HG03432 (cell line): ENCODE data around the gene WDFY4.

Experiments used
- ATAC-seq: cut with Tn5 transposase; IDR thresholded peaks from one replicate; pipeline ENCODE4 v1.9.1; 2021; ENCODE audit warnings: mild to moderate bottlenecking, moderate library complexity; ENCODE audit not compliant: unreplicated experiment

Gene WDFY4

DNA sequence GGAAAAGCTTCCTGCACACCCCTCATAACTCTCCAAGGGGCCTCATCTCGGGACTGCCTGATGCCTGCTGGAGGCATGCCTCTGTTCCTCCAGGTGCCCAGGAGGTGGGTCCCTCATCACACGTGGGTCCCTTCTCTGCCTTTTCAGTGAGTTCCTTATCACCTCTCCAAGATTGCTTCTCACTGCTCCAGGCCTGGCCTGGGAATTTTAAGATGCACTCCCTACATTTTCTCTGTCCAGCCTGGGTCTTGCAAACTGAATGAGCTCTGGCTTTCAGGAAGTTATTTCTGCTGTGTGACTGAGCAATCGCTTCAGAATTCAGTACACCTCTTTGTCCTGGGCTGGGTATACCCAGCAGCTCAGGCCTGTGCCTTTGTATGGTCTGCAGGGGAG, 211.1 kb downstream of the WDFY4 start:
- ATAC-seq: no peak

DNA sequence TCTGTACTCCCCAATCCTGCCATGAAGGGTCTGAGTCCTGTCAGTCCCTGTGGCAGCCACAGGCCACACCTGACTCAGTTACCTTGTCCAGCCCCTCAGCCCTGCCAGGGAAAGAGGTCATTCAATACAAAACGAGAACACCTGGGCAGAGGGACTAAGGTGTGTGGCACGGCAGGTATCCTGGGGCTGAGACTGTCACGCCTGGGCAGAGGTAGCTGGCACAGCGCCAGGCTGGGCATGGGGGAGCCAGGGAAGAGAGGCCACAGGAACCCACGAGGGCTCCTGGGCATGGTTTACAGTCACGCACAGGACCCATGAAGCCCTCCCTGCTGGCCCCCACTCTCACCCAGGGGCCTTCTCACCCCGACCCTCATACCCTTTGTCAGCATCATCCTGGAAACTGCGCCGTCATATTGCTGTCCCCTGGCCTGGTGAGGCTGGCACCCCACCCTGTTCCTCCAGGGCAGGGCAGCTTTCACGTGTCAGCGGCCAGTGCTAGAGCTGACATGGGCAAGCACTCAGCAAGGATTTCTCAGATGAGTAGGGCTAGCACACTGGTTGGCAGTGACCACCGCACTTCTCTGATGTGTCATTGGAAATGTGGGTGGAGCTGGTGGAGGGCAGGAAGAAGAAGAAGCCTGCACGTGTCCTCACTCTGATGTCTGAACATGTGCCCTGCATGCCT, 212.2 kb downstream of the WDFY4 start:
- no peak for ATAC-seq

DNA sequence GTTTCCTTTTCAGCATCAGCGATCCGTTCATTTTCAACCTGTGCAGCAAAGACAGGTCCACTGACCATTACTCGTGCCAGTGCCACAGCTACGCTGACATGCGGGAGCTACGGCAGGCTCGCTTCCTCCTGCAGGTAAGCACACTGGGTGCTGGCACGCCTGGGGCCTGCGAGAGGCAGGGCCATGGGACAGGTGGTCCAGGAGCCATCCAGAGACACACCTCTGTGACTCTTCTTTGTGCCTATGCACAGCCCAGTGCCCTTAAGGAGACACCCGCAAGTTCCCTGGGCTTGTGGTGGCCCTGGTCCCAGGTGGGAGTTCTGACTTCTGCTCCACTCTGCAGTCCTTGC, 212.7 kb downstream of the WDFY4 start:
- no peak for ATAC-seq

DNA sequence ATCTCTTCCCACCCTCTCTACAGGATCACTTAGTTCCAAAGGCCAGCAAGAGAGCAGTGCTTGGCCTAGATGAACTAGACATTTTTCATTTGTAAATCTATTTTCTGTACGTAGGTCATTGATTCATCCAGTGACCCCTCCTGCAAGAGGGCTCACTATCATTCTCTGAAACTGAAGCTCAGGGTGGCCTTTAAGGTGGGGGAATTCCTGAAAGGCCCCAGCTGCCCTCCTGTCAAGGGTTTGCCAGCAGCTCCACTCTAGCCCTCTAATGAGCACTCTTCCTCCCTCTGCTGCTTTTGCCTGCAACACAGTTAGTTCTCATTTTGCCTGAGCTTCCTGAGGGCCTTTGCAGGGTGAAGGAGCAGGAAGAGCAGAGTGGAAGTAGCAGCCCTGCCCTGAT, 213.8 kb downstream of the WDFY4 start:
- no peak for ATAC-seq

DNA sequence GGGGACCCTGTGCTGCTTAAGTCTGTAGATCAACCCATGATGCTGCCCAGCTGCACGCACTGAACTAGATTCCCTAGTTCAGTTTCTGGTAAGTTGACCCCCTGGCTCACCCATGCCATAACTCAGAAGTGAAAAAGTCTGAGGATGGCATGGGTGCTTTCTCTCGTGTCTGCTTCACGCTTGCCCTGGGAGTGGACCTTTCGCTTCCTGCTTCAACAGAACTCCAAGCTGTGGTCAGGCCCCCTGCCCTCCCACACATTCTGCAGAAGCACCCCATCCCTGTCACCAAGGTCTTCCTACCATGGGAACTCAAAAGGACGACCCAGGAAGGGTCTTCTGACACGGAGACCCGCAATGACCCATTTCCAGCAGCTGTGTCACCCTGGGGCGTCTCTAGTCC, 215.1 kb downstream of the WDFY4 start:
- ATAC-seq: no peak

DNA sequence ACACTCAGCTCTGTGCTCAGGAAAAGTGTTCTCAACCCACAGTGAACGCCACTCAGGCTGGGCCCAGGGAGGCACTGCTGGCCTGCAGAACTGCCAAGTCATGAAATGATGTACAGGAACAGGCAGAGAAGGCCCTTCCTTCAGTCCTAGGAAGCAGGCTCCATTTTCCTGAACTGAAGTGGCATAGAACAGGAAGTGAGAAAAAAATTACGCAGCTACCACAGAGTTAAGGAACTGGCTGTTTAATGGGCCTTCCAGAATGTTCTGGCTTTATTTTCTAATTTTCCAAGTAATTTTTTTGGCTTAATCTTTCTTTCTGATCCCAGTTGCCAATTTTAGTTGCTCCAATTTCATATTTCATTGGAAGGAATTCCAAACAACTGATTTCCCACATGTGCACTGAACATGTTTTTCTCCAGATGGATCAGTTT, 215.7 kb downstream of the WDFY4 start:
- no peak for ATAC-seq

DNA sequence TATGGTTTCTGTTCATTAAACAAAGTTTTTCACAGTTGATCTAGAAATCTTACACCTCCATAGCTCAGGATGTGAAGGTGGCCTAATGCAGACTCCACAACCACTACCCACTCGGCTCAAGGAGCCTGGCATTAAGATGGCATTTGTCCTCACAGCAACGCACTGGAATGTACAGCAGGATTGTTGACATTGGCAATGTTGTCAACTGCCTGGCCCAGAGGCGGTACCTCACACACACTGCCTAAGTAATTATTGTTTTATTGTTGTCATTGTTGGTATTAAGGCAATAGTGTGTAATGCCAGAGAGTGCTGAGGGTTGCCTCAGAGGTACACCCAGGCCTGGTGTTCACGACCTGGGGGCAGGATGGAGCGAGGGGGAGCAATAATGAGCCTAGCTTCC, 216.6 kb downstream of the WDFY4 start:
- ATAC-seq: no peak

DNA sequence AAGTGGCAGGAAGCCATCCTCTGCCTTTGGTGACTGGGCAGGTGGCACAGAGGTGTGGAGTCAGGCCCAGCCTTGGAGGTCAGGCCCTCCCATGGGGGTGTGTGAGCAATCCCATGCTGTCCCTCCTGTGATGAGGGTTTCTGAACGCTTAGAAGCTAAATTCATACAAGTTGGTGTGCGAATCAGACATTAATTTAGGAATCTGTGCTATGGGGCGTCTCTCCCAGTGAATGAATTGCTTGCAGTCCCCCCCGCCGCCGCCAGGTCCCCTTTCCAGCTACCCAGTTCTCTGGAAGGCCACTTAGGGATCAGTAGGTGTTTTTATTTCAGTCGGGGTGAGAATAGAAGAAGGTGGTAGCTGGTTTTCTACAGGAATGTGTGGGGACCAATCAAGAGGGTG, 217.4 kb downstream of the WDFY4 start:
- no peak for ATAC-seq

DNA sequence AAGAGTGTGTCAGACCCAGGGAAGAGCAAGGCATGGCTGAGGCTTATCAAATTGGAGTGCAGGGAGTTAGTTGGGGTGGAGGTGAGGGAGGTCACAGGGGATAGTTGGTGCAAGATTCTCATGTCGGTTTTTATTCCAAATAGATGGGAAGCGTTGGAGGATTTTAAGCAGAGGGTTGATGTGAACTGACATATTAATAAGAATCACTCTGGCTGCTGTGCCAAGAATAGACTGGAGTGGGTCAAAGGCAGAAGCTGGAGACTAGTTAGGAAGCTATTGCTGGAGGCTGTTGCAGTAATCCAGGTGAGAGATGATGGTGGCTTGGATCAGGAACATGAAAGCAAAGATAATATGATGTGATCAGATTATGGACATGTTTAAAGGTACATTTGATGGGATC, 218.5 kb downstream of the WDFY4 start:
- ATAC-seq: no peak

DNA sequence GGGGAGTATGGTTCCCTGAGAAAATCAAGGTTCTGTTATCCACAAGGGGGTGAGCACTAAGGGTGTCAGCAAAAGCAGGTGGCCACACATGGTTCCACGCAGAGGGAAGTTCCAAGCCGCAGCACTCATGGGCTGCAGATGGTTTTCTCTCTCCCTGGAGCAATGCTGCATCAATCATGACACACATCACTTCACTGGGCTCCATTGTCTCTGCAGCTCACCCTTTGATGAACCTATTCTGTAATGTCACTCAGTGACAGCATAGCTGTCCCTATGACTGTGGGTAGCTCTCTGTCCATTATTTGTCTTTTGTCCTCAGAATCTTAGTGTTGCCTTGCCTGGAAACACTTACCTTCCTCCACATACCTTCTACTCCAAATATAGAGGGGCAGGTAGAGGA, 220.2 kb downstream of the WDFY4 start:
- ATAC-seq: no peak

DNA sequence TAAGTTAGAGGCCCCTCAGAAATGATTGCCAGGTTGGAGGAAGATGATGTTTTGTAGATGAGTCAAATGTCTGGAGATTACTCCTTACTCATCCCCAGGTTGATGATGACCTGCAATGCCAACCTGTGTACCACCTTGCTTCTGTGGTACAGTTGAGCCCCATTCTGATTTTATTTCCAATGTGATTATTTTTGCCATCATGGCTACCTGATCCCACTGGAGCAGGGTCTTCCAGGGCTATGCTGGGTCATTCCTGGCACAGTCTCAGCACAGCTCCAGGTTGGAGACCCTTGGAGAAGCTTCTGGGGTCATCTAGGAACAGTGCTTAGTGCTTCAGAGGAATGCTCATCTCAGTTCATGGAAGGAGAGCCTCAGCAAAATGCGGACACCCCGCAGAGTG, 220.6 kb downstream of the WDFY4 start:
- no peak for ATAC-seq

DNA sequence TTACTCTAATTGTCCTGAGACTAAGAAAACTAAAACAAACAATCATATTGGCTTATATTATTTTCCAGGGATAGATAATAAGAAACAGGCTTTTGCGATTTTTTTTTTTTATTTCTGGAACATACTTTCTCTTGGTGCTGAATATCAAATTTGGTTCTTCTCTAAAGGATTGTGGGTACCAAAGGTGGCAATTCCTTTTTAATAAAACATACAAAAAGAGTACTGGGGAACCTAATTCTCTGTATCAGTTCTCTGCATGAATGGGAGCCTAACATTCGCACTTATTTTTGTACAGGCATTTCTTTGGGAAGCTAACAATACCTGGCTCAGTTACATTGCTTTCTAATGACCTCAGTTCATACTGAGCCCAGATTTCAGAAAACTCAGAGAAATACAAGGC, 222.2 kb downstream of the WDFY4 start:
- ATAC-seq: no peak

DNA sequence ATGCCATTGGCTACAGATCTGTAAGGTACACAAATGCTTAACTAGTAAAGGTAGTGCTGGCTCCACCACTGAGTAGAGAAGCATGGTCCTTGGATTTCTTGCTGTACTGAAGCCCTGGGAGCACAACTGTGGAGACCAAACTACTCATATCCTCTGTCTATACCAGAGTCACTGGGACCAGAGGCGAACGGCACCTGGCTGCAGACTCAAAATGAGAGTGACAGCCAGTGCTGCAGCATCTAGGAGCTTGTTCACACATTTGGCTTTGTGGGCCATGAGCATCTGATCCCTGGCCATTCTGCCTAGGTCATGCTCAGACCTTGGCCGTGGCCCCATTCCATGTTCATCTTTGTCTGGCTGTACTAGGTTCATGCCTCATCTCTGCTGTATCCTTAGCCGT, 223.1 kb downstream of the WDFY4 start:
- no peak for ATAC-seq

DNA sequence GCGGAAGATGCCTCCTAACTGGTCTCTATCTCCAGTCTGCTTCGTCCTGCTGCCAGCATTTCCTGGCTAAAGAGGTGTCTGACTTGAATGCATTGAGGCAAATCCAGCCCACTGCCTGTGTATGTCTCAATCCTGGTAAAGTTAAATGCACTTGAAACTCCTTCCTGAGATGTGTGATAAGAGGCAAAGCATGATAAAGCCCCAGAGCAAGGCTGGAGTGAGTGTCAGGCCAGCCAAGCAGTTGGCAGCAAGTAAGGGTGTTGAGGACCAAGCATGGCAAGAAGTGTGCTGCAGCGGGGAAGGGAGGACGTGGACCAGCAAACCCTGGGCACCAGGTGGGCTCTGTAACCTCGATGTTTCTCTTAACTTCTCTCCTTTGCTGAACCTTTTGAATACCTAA, 225.9 kb downstream of the WDFY4 start:
- ATAC-seq: no peak

DNA sequence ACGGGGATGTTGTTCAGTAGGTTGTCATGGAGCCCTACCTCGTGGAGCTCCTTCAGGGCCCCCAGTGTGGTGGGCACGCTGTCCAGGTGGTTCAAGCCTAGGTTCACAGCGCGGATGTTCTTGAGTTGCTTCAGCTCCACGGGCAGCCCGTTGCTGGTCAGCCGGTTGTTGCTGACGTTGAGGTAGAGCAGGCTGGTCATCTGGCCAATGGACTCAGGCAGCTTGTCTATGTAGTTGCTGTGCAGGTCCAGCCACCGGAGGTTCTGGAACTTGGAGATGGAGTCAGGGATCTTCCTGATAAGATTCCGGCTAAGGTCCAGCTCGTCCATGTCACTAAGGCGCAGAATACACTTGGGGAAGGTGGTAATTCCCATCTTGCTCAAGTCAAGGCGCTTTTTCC, 229.0 kb downstream of the WDFY4 start:
- no peak for ATAC-seq

DNA sequence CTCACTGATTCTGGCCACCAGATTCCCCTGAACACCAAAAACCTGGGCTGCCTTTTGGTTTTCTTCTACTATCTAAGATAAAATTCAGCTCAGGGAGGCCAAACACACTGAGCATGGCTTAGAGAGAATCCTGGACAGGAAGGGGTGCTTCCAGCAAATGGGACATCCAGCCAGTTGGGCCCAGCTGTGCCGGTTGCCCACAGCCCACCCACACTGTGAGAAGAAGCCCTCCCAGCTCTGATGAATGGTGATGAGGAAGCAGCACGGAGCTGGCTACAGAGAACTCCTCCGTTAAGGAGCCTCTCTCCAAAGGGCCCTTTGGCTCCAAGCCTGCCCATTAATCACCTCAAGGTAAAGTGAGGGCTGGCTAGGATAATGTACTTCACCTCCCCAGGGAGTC, 239.1 kb downstream of the WDFY4 start:
- ATAC-seq: no peak

DNA sequence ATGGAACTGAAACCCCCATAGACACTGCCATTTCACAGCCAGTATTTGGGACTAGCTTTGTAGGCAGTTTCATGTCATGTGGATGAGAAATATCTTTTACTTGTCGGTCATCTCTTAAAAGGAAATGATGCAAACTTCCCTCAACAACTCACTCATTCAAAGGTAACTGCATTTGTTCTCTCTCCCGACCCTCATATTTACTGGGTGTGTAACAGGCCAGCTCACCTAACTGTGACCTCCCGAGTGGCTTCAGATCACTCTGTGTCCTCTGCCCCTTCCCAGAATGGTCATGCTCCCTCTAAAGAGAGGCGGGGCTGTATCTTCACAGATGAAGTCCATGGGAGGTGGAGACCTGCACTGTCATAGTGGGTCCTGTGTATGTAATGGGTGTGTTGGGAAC, 240.3 kb downstream of the WDFY4 start:
- no peak for ATAC-seq

DNA sequence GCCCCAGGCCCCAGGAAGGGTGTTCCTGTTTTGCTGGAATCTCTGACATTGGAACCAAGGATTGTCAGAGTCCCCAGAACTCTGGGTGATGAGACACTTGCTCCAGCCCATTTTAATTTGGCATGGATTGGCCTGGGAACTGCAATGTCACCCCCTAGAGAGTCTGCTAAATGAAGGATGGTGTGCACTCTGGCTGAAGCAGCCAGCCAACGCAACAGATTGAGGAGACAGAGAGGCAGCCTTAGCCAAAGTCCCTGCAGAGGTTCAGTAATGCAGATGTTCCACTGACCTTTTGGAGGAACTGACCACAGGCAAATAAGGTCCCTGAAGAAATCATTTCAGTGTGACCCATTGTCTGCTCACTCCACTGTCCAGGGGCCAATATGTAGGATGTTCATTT, 241.6 kb downstream of the WDFY4 start:
- no peak for ATAC-seq

DNA sequence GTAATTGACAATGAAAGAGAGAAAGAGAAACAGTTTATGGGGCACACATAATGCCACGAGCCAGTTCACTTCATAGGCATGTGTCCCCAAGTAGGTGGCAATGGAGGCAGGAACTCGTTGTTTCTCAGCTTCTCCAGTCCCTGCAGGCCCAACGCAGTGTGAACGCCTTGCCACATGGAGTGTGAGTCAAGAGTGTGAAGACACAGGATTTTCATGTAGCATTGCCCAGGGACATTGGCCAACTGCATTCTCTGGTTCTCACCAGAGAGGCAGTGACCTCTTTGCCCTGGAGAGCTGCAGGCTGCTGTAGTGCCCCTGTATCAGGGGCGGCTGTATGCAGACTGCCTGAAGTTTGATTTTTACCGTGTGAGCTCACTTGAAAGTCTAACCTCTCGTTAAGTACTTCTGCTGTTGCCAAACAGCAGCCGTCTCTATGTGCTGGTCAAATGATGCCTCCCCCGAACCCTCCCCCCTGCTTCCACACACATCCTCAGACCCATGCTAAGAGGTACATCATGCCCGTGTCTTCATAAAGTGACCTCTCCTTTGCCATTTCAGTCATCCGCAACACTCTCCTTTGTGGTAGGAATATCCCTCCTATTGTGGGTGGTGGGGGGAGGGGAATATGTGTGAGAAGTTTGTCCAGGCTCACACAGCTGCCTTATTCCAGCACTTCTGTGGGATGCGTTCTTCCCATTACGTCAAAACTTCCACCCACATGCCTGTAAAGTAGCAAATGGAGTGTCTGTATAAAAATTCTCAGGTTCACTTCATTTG, 242.3 kb downstream of the WDFY4 start:
- ATAC-seq: no peak

DNA sequence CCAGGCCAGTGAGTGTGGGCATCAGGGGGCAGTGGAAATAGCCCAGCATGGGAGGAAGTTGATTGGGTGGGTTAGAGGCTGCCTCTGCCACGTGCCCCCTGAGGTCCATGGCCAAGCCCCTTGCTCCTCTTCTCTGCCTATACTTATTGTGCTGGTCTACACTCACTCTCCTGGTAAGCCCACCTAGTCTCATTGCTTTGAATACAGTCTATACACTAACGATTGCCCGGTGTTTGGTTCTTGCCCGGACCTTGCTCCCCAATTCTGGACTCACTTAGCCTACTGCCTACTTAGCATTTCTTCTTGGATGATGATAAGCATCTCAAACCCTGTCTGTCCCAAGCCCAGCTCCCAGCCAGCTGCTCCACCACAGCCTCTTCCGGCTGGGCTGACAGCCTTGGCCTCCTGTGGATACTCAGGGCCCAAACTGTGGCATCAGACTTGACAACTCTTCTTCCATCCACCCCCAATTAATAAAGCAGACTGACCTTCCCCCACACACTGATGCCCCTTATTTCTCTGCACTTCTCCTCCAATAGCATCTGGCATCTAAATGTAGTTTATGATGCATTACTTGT, 244.8 kb downstream of the WDFY4 start:
- no peak for ATAC-seq

DNA sequence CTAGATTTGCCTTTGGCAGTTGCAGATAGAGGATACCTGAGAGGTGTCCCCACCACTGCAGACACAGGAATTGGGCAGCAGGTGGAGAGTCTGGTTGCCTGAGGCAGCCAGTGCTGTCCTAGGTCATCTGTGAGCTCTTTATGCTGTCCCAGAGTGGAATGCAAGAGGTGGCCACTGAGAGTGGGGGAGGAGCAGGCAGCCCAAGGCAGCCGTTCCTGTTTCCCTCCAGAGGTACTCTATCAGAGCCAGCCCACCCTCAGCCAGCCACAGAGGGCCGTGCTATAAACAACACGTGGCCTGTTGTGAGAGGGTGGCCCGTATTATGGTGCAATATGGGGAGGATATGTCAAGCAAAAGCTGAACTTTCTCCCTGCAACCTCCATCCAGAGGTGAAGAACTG, 246.5 kb downstream of the WDFY4 start:
- ATAC-seq: no peak

DNA sequence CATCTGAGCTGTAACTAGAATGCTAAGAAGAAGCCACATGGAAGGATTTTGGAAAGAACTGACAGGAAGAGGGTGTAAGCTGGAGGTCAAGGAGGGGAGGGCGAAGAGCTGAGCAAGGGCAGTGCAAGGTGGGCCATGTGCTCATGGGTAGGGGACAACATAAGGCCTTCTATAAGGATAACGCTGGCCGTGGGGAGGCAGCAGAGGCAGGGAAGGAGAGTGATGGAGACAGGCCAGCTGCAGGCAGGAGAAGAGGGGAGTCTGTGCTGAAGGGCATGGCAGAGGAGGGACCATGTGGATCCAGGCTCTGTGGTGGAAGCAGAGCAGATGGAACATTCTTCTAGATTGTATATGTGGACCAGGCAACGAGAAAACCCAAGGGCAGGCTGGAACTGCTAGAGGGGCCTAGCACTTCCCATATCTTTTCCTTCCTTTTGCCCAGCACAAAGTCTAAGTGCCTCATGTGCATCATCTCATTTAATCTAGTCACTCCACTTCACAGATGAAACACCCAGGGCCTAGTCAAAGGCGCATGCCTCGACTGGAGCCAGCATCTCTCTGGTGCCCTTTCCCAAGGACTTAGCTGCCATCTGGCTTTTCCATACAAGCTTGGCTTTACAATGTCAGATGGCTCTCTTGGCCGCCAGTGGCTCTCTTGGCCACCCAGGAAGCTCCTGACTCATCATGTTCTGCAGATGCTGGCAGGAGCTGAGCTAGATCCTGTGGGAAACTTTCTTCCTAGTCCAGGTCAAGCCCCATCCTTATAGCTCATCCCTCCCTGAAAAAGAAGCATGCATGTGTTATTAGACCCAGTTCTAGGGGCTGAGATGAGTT, 248.4 kb downstream of the WDFY4 start:
- no peak for ATAC-seq
